Stimulated activated CD4-positive, alpha-beta T cell treated with anti-CD3 and anti-CD28 coated beads, Interleukin-4, amount 100 ng/mL, for 24 hours (primary cell): ENCODE data around the gene KRTAP2-3.
"Not testable (repeated sequence)": the region's sequence is repeated elsewhere in the genome, so short reads cannot be mapped to it uniquely, and the experiment has no call there.

Source experiments
- DNase-seq: peaks from one replicate; pipeline ENCODE4 v3.0.0-alpha.2; 2020

KRTAP2-3 gene

DNA sequence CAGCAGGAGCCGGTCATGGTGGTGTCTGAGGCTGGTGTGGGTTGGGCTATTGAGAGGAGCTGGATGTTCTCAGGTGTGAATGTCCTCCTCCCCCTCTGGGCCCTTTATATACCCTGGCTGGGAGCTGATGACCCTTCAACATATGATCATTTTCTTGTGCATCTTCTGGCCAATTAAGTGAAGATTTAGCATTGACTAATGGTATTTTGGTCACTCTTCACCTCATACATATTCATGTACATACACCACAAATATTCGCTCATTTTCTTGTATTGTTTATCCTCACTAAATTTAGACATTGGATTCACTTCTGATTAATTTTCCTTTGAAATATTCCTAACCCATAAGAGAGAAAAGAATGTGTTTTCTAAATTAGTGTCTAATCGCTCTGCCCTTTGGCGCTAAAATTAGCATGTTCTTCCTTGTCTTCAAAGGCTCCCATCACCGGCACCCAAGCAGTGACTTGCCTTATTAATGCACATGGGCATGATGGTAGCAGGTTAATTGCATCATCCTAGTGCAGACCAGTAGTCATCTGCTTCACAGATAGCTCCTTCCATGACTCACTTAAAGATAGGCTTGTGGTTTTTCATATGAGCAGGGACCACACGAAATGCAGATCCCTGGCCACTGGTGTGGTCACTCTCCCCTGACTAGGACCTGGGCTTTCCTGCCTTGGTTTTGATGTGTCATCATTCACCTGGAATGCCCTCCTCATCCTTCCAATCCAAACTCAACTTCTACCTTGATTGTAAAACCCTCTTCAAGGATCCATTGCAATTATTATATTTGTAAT, 6.1 kb upstream of the KRTAP2-3 start, which contains the start of gene KRTAP2-4:
KRTAP2-4 (minus strand) TSS at position 51 of the 796 bp plus-strand sequence; CDS start at position 17, 34 bp downstream.
- DNase-seq: no peak

DNA sequence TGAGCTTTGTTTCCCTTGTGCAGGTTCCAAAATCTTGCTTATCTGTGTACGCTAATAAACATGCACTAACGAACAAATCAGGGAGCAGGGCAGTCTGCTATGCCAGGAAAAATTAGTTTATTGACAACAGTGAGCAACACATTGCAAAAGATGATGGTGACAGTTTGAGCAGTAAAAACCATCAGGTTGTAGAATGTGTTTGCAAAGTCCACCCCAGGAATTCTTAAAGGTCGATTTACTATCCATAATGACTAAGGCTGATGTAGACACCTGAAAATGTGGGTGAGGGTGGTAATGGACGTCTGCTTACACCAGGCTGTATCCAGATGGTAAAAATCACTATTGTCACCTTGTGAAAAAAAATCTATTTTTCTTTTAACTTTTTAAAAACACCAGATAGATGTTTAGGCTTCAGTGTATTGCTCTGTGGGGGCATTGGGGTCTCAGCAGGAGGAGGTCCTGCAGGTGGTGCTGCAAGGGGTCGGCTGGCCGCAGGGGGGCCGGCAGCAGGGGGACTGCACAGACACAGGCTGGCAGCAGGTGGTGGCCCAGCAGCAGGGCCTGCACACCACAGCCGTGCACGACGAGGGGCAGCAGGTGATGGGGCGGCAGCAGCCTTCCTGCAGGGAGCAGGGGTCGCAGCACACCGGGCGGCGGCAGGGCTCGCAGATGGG, 5.2 kb upstream of the KRTAP2-3 start:
- not testable (repeated sequence) for DNase-seq

GRCh38 chr17:41064301-41064700, 4.4 kb upstream of the KRTAP2-3 start:
- DNase-seq: no peak

- no peak for DNase-seq
Measured at GRCh38 chr17:41063449-41063848, 3.5 kb upstream of the KRTAP2-3 start.

DNA sequence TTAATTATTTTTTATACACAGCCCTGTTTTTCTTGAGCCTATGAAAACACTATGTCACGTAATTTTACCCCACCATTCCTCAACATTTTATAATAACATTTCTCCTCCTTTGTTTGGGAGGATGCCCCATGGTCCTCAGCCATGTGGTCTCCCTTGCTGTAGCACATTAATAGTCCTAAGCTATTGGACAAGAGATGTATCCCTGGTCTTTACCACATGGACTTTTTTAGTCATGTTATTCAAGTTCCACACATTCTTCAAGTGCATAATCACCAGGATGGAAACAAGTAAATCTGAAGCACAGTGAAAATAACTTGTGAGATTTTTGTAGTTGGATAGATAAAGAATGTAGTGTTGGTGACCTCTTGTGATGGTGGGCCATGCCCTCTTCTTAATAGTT, 2.0 kb upstream of the KRTAP2-3 start:
- DNase-seq: no peak

GRCh38 chr17:41059276-41060051, 450 bp downstream of the KRTAP2-3 start:
- DNase-seq: not testable (repeated sequence)

DNA sequence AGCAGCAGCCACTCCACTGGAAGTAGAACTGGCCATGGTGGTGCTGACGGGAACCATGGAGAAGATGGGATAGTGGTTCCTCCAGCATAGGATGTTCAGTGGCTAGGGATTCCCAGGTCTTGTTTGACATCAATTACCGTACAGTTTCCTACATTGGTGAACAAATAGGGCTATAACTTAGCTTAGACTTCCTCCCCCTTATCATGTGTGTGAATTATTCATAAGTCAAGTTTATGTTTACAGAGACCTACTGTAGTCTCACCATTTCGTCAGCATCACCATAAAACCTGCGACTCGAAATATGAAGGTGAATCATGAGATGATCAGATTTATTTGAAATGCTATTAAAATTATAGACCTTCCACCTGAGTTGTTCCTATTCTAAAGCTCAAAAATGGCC, 1.2 kb downstream of the KRTAP2-3 start:
- DNase-seq: no peak

GRCh38 chr17:41057547-41057946, 2.4 kb downstream of the KRTAP2-3 start:
- no peak for DNase-seq

DNA sequence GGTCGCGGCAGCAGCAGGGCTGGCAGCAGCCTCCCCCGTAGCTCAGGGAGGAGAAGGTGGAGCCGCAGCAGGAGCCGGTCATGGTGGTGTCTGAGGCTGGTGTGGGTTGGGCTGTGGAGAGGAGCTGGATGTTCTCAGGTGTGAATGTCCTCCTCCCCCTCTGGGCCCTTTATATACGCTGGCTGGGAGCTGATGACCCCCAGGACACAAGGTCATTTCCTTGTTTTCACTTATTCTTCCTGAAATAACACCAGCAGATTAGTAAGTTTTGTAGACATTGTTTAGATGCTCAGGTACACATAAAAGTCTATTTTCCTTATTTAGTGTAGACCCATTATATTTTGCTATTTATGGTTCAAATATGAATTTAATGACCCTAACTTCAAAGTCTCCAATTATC, 4.8 kb downstream of the KRTAP2-3 start, which contains the start of gene KRTAP2-2:
KRTAP2-2 (minus strand) TSS at position 101 of the 400 bp plus-strand sequence; CDS start at position 82, 19 bp downstream.
- DNase-seq: not testable (repeated sequence)

DNA sequence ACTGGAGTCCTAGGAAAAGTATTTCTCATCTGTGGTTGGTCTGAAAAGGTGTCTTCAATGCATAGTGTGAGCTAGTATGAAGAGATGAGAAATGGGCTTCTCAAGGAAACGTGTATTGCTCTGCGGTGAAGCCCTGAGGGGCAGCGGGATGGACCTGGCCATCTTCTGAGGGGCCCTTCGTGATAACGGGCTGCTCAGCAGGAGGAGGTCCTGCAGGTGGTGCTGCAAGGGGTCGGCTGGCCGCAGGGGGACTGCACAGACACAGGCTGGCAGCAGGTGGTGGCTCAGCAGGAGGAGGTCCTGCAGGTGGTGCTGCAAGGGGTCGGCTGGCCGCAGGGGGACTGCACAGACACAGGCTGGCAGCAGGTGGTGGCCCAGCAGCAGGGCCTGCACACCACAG, 5.4 kb downstream of the KRTAP2-3 start:
- DNase-seq: not testable (repeated sequence)

DNA sequence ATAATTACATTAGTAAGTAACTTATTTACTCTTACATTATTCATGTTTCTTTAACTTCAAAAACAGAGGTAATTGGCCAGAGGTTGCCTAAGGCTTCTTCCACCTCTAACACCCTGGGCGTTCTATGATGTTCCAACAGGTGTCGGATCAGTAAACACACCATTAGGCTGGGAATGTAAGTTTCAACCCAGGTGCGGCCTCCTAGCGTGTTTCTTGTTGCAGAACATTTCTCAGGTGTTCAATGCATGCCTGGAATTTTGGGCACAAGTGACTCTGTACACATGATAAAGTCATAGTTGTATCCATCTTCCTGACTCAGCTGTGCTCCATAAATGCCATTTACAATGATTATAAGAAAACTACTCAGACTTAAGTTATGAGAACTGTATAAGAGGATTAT, 5.9 kb downstream of the KRTAP2-3 start:
- DNase-seq: no peak

DNA sequence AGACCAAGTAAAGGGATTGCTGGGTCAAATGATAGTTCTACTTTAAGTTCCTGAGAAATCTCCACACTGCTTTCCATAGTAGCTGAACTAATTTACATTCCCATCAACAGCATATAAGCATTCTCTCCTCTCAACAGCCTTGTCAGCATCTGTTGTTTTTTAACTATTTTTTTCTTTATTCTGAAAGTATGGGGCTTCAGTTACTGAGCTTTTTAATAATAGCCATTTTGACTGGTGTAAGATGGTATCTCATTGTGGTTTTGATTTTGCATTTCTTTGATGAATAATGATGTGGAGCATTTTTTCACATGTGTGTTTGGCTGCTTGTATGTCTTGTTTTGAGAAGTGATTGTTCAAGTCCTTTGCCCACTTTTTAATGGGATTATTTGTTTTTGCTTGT, 7.3 kb downstream of the KRTAP2-3 start:
- DNase-seq: no peak

DNA sequence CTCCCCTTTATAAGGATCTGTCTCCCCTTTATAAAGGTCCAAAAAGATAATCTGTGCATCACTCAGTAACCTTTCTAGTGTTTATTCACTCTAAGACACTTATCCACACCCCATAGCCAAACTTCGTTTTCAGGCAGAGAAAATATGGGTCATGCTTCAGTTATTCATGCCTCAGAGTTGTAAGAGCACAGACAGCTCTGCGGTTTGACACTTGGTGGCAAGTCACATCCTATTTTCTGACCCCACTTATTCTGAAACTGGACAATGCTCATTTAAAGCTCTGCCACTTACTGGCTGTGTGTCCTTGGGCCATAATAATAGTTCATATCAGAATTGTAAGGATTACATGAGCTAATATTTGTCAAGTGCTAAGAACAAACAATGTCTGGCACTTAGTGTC, 10.8 kb downstream of the KRTAP2-3 start:
- no peak for DNase-seq

DNA sequence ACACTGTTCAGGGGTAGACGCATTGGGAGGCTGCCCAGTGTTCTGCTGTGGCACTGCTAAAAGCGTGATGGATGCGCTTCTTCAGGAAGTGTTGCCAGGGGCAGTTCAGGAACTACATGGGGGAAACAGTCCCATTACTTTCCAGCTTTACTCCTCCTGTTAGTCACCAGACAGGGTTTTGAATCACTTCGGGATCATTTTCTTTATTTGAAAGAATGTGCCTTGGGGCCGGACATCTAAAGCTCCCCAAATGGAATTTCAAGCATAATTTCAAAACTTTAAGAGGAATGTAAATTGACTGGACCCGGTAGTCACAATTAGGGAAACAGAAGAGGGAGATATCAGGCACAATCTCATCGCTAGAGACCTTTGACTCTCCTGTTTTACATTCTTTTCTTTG, 11.5 kb downstream of the KRTAP2-3 start:
- DNase-seq: no peak

DNA sequence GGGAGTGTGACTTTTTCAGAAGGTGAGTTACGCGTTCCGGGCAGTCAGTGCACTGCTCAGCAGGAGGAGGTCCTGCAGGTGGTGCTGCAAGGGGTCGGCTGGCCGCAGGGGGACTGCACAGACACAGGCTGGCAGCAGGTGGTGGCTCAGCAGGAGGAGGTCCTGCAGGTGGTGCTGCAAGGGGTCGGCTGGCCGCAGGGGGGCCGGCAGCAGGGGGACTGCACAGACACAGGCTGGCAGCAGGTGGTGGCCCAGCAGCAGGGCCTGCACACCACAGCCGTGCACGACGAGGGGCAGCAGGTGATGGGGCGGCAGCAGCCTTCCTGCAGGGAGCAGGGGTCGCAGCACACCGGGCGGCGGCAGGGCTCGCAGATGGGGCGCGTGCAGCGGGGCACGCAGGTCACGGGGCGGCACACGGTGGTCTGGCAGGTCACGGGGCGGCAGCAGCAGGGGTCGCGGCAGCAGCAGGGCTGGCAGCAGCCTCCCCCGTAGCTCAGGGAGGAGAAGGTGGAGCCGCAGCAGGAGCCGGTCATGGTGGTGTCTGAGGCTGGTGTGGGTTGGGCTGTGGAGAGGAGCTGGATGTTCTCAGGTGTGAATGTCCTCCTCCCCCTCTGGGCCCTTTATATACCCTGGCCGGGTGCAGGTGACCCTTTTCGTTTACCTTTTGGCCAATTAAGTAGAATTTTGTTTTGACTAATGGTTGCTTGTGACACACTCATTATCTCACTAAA, 13.0 kb downstream of the KRTAP2-3 start, which contains the start of gene KRTAP2-1:
KRTAP2-1 (minus strand) TSS at position 582 of the 731 bp plus-strand sequence; CDS start at position 533, 49 bp downstream.
- not testable (repeated sequence) for DNase-seq

DNA sequence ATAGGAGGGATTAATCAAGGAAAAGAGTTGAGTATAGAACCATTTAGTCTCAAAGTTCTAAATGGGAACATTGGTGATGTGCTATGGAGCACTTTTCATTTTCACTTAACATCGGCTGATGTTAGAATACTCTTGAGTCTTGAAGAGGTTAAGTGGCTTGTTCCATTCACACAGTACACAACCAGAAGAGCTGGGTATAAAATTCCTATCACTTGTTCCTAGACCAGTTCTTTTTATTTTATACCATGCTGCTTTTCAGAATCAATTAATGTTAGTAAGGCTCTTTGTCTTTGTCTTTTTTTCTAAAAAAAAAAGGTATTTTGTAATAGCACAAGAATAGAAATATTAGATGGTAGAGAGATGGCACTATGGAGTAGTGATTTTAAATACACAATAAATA, 17.0 kb downstream of the KRTAP2-3 start:
- DNase-seq: no peak

- DNase-seq: not testable (repeated sequence)
Measured at GRCh38 chr17:41040783-41041571, 18.9 kb downstream of the KRTAP2-3 start, which contains the start of gene KRTAP1-1. Gene KRTAP1-1, minus strand, starts transcription at chr17:41041450. Its CDS starts 53 bp downstream, at chr17:41041397.

- no peak for DNase-seq
Measured at GRCh38 chr17:41037853-41038350, 22.0 kb downstream of the KRTAP2-3 start.

DNA sequence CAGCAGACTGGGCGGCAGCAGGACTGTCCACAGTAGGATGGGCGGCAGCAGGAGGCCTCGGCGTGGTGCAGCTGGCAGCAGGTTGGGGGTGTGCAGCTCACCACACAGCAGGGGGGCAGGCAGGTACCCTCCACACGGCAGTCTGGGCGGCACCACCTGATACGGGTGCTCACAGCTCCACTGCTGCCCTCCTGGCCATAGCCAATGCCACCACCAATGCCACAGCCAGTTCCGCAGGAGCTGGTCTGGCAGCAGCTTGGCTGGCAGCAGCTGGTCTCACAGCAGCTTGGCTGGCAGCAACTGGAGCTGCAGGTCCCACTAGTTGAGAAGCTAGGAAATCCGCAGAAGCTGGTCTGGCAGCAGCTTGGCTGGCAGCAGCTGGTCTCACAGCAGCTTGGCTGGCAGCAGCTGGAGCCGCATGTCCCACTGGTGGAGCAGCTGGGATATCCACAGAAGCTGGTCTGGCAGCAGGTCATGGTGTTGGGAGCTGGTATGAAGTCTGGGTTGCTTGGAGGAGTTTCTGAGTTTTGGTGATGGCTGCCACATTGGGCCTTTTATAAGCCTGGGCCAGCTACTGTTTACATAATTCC, 25.5 kb downstream of the KRTAP2-3 start, which contains the start of gene KRTAP1-3:
KRTAP1-3 (minus strand) TSS at position 529 of the 590 bp plus-strand sequence; CDS start at position 476, 53 bp downstream.
- DNase-seq: not testable (repeated sequence)

DNA sequence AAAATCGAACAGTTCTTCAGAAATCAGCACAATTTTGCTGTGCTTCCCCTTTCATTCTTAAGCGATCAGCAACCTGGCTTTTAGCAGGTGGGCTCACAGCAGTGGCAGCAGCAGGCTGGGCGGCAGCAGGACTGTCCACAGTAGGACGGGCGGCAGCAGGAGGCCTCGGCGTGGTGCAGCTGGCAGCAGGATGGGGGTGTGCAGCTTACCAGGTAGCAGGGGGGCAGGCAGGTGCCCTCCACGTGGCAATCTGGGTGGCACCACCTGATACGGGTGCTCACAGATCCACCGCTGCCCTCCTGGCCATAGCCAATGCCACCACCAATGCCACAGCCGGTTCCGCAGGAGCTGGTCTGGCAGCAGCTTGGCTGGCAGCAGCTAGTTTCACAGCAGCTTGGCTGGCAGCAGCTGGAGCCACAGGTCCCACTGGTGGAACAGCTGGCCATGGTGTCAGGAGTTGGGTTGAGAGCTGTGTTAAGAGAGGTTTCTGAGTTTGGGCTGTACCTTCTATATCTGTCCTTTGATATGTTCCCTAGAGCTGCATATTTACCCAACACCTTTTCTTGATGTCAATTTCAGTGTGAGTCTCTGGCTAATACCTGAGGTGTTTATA, 30.2 kb downstream of the KRTAP2-3 start, which contains the start of gene KRTAP1-4:
KRTAP1-4 (minus strand) TSS at position 563 of the 613 bp plus-strand sequence; CDS start at position 446, 117 bp downstream.
- no peak for DNase-seq
